ENCODE data around the gene RAD51.

The RAD51 gene

DNA sequence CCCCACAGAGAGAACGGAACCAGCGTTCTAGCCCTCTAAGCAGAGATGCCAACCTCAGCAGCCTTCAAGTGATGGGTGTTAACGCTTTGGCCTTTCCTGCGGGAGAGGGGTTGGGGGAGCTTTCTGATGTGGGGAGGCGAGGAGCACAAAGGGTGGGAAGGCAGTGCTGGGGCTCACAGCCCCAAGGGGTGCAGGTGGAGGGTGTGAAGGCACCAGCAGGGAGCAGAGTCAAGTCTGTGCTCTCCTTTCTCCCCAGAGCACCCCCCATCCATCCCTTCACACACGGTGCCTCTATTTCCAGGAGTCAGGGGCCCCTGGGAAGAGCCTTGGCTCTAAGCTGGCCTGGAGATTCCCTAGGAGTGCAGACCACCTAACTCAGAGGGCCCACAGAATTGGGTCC, 78.9 kb downstream of the RAD51 start:
- TF ChIP-seq MYC (IDR thresholded peaks at IDR 0.05; ENCODE audit: low read depth, low read length) (no peak), POLR2A (IDR thresholded peaks at IDR 0.05; ENCODE audit: extremely low read depth, insufficient read length) (no peak)
- TF ChIP-seq, protein P1, sequence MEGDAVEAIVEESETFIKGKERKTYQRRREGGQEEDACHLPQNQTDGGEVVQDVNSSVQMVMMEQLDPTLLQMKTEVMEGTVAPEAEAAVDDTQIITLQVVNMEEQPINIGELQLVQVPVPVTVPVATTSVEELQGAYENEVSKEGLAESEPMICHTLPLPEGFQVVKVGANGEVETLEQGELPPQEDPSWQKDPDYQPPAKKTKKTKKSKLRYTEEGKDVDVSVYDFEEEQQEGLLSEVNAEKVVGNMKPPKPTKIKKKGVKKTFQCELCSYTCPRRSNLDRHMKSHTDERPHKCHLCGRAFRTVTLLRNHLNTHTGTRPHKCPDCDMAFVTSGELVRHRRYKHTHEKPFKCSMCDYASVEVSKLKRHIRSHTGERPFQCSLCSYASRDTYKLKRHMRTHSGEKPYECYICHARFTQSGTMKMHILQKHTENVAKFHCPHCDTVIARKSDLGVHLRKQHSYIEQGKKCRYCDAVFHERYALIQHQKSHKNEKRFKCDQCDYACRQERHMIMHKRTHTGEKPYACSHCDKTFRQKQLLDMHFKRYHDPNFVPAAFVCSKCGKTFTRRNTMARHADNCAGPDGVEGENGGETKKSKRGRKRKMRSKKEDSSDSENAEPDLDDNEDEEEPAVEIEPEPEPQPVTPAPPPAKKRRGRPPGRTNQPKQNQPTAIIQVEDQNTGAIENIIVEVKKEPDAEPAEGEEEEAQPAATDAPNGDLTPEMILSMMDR (IDR thresholded peaks at IDR 0.05; ENCODE audit: low read depth, low read length) = no peak

DNA sequence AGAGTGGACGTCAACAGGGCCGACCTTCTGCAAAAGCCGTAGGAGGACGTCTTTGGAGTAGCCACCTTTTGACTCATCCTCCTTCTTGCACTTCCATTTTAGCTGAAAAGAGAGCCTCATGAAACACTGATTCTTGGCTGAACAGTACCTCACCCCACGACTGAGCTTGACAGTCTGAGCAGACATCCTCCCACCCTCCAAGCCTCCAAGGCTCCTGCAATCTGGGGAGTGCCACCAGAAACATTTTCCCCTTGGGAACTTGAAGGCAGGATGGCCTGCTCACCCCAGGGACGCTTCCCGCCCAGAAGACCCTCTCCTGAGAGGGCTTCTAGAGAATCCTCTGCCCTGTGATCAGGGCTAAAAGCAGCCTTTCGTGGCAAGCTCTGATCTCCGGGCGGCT, 80.0 kb downstream of the RAD51 start:
- TF ChIP-seq MYC (IDR thresholded peaks at IDR 0.05; ENCODE audit: low read depth, low read length) = no peak
- TF ChIP-seq, protein P1 (IDR thresholded peaks at IDR 0.05; ENCODE audit: low read depth, low read length) = no peak
- TF ChIP-seq POLR2A (IDR thresholded peaks at IDR 0.05; ENCODE audit: extremely low read depth, insufficient read length) = no peak
- TF ChIP-seq, protein P2, sequence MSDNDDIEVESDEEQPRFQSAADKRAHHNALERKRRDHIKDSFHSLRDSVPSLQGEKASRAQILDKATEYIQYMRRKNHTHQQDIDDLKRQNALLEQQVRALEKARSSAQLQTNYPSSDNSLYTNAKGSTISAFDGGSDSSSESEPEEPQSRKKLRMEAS (IDR thresholded peaks at IDR 0.05; ENCODE audit: low read depth, low read length) = no peak
- no peak overlapping the region for H3K4me3 ChIP-seq (ENCODE audit: low read depth, low read length)
- no peak for DNase-seq (ENCODE audit: low read depth)

More for the DNA sequence above, 78.9 kb downstream of the RAD51 start:
- H3K4me3 ChIP-seq (ENCODE audit: low read depth, low read length) = no peak overlapping the region
- DNase-seq (ENCODE audit: low read depth) = no peak

DNA sequence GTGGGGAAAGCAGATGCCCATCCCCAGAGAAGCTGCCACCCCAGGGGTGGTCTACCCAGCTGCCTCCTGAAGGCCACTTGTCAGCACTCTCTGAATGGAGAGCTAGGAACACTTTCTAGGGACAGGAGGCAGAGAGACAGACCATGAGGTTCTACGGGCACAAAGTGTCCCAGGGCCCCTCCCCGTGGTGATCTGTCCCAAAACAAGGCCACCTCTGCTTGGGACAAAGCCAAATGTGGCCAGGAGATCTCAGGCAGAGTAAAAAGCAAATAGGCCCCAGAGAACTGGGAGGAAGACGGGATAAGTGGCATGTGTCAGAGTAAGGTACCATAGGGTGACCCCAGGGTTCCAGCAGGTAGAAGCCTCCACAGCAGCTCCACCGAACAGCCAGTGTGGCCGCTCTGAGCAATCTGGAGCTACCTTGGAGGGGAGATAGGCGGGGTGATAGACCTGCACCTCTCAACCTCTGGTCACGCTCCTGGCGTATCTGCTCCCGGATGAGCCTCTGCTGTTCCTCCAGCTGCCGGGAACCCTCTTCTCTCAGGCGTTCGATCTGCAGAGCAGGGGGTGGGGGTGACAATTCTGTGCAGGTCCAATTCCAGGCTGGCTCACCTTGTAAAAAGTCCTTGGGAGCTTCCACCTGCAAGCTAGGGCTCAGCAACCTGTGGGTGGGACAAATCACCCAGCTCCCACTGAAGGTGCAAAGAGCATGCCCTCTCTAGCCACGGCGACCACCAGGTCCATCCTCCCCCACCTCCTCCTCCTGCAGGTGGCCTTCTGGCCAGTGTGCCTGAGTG, 81.0 kb downstream of the RAD51 start:
- H3K4me3 ChIP-seq (ENCODE audit: low read depth, low read length) = no peak overlapping the region
- TF ChIP-seq, protein P1 (IDR thresholded peaks at IDR 0.05; ENCODE audit: low read depth, low read length) = no peak
- no peak for TF ChIP-seq MYC (IDR thresholded peaks at IDR 0.05; ENCODE audit: low read depth, low read length)
- TF ChIP-seq POLR2A (IDR thresholded peaks at IDR 0.05; ENCODE audit: extremely low read depth, insufficient read length) = no peak
- TF ChIP-seq, protein P2 (IDR thresholded peaks at IDR 0.05; ENCODE audit: low read depth, low read length) = no peak
- no peak for DNase-seq (ENCODE audit: low read depth)

DNA sequence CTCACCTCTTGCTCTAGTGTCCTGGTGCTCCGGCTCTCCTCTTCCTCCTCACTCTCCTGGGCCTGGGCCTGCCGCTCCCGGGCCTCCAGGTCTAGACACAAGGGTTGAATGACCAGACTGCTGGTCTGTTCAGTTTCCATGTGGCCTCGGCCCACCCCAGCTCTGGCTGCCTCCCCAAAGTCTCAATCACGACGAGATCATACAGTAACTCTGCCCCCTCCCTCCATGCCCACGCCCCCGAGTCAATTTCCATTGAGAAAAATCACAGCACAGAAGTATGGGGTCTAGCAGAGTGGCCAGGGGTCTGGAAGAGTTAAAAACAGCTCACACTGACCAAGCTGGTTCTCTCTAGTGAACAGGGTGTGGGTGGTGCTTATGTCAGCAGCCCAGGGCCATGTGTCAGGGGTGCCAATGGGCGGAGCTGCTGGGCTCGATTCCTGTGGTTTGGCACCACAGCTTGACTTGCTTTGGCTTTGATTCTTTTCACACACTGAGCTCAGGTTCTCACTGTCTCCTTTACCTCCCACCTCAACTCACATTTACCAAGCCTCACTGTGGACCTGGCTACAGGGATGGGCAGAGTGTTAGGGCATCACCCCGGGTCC, 81.7 kb downstream of the RAD51 start:
- TF ChIP-seq, protein P1 (IDR thresholded peaks at IDR 0.05; ENCODE audit: low read depth, low read length) = no peak
- no peak for TF ChIP-seq MYC (IDR thresholded peaks at IDR 0.05; ENCODE audit: low read depth, low read length)
- TF ChIP-seq, protein P2 (IDR thresholded peaks at IDR 0.05; ENCODE audit: low read depth, low read length) = no peak
- no peak for TF ChIP-seq POLR2A (IDR thresholded peaks at IDR 0.05; ENCODE audit: extremely low read depth, insufficient read length)
- DNase-seq (ENCODE audit: low read depth) = no peak
- H3K4me3 ChIP-seq (ENCODE audit: low read depth, low read length) = no peak overlapping the region
